Heart right ventricle (tissue), 16 donors: Measurements from ENCODE around the gene ASGR2. TPM values are rescaled to one million over a fixed set of nuclear protein-coding genes. Genes with fewer than 3 reads are reported as not detected.

ENCODE experiments used
- ATAC-seq, 8 donors: fragments of 200-7000 bp; cut with Tn5 transposase; one replicate each; pipeline ENCODE4 v1.9.1; 2020; ENCODE audit warnings: mild to moderate bottlenecking in 8 of 8, moderate library complexity in 8 of 8, moderate number of reproducible peaks in 1 of 8
- DNase-seq, 2 donors: peaks; one replicate each; pipeline ENCODE4 v3.0.0-alpha.2; 2020
- H3K27ac ChIP-seq, 10 donors: fragments of 200-600 bp; sonication (generic) in 2 of 10; one replicate each; pipeline versions ENCODE4 v1.5.0 to v1.8.0; 2020 to 2022; ENCODE audit warnings: mild to moderate bottlenecking in 3 of 10
- H3K27me3 ChIP-seq, 7 donors: fragments of 200-600 bp; one replicate each; pipeline ENCODE4 v1.8.0; 2021 to 2022; ENCODE audit warnings: mild to moderate bottlenecking in 2 of 7
- H3K36me3 ChIP-seq, 9 donors: fragments of 200-600 bp; sonication (generic) in 1 of 9; one replicate each; pipeline versions ENCODE4 v1.5.0 to v1.8.0; 2020 to 2022; ENCODE audit warnings: mild to moderate bottlenecking in 2 of 9
- H3K4me1 ChIP-seq, 9 donors: fragments of 200-600 bp; sonication (generic) in 1 of 9; one replicate each; pipeline versions ENCODE4 v1.5.0 to v1.8.0; 2020 to 2022; ENCODE audit warnings: mild to moderate bottlenecking in 4 of 9
- H3K4me3 ChIP-seq, 10 donors: fragments of 200-600 bp; sonication (generic) in 2 of 10; one replicate each; pipeline versions ENCODE4 v1.5.0 to v1.8.0; 2020 to 2022; ENCODE audit warnings: mild to moderate bottlenecking in 7 of 10, moderate library complexity in 2 of 10
- H3K9me3 ChIP-seq, 11 donors: fragments of 200-600 bp in 10 of 11; sonication (generic) in 2 of 11; one replicate each; pipeline versions ENCODE4 v1.5.0 to v1.8.0; 2013 to 2022; ENCODE audit warnings: mild to moderate bottlenecking in 2 of 11, control low read depth in 1 of 11, moderate library complexity in 1 of 11
- WGBS, 2 donors: extraction: QIAGEN DNeasy Blood & Tissue Kit; methylation state at CpG; one replicate each; pipeline ENCODE4 v1.1.7; 2013; ENCODE audit warnings: inconsistent platforms in 1 of 2; 5-methylcytosine and 5-hydroxymethylcytosine counted together
- intact Hi-C, 10 donors: fragments of 100-400 bp; cut with DNase I; formaldehyde crosslinking; loops; one replicate each; pipeline versions ENCODE4 v1.11.1 to v1.14.2; 2022
- polyA plus RNA-seq, 2 donors: library from polyadenylated mRNA; stranded (reverse); fragments of 200-250 nt; gene quantifications; one replicate each; pipeline ENCODE4 v1.2.3, GENCODE V29; 2013
- total RNA-seq, 10 donors: library from RNA; stranded (reverse); fragmentation: NEBNext Ultra II Directional in 3 of 10; extraction: Animal tissue kit (Norgen Biotek cat#: 25700) in 3 of 10; gene quantifications; one replicate each; pipeline versions ENCODE4 v1.2.1 to v1.2.4, GENCODE V29; 2021 to 2023
- TF ChIP-seq, protein P1 (sequence below), 9 donors: fragments of 200-600 bp; sonication (generic) in 2 of 9; IDR thresholded peaks; one replicate each; pipeline versions ENCODE4 v1.5.0 to v1.8.0; 2021 to 2022; ENCODE audit warnings: antibody characterized with exemption in 9 of 9, mild to moderate bottlenecking in 5 of 9, moderate library complexity in 1 of 9
- donor health status: Arrhythmogenic right ventricular cardiomyopathy.
- donor health status: ischemic (EF 13 %, LVEDD 7.1; RV severe dilation, severe dysfunction).
- donor health status: healthy with polysubstance abuse.
- donor health status: DM: no; HTN: yes; CAD: no.
- donor health status: DM: no; HTN: no; CAD: no.
- donor health status: ischemic (EF 25% LVEDD 6.9; RV normal size, moderate dysfunction).
- donor health status: ischemic (EF 25% LVEDD 5.7; RV mildly dilated, moderate dysfunction).
- donor health status: healthy.
- donor health status: DM: yes; HTN: yes; CAD: no.
- donor health status: Ischemic cardiomyopathy.
- donor health status: ischemic (EF 35%, LVEDD 5.7; RV mildly dilated, moderate dysfunction).
- donor health status: nonischemic (EF 11% LVEDD 7.7; RV severe dilation, severe dysfunction).
- donor health status: DM: yes; HTN: yes; CAD: no.
- donor health status: PGD.
- donor health status: ischemic (EF 29% LVEDD 5.4; RV normal size, mild dysfunction).
- donor health status: nonischemic (EF 23%, LVEDD 6.1; RV moderate dilation, normal function).

The ASGR2 gene
- total and polyA plus RNA-seq, 12 donors, result 0.16 to 0.54 (median 0.33) TPM; not detected in 6

GRCh38 chr17:7114875-7115614 is 423 bp upstream of the ASGR2 start:
- ATAC-seq, result peak in 7 of 8 donors; percentile 28 to 83 (median 71)
- H3K4me1 ChIP-seq, result peaks cover 0 to 31% (median 0%) of the 10 kb centered on the region in 9 donors
- intact Hi-C loops, result loop anchor here in 1 of 10 donors (5.0 kb wide), 1 partner anchor 58 kb away; no protein-coding TSS in a partner anchor
- WGBS, 2 donors, result 64 to 70% methylated on average over 18 to 19 of the region's 19 CpGs
- peak overlapping the region in 1 of 10 donors; percentile 83 for H3K27ac ChIP-seq
- no peak for DNase-seq
- no peaks in the 10 kb centered on the region for H3K36me3 ChIP-seq
- peaks cover 0 to 4% (median 0%) of the 10 kb centered on the region in 11 donors for H3K9me3 ChIP-seq
- peaks cover 0 to 34% (median 19%) of the 10 kb centered on the region in 7 donors for H3K27me3 ChIP-seq
- no peak overlapping the region for H3K4me3 ChIP-seq
- TF ChIP-seq, protein P1, sequence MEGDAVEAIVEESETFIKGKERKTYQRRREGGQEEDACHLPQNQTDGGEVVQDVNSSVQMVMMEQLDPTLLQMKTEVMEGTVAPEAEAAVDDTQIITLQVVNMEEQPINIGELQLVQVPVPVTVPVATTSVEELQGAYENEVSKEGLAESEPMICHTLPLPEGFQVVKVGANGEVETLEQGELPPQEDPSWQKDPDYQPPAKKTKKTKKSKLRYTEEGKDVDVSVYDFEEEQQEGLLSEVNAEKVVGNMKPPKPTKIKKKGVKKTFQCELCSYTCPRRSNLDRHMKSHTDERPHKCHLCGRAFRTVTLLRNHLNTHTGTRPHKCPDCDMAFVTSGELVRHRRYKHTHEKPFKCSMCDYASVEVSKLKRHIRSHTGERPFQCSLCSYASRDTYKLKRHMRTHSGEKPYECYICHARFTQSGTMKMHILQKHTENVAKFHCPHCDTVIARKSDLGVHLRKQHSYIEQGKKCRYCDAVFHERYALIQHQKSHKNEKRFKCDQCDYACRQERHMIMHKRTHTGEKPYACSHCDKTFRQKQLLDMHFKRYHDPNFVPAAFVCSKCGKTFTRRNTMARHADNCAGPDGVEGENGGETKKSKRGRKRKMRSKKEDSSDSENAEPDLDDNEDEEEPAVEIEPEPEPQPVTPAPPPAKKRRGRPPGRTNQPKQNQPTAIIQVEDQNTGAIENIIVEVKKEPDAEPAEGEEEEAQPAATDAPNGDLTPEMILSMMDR (IDR thresholded peaks at IDR 0.05), result no peak

DNA sequence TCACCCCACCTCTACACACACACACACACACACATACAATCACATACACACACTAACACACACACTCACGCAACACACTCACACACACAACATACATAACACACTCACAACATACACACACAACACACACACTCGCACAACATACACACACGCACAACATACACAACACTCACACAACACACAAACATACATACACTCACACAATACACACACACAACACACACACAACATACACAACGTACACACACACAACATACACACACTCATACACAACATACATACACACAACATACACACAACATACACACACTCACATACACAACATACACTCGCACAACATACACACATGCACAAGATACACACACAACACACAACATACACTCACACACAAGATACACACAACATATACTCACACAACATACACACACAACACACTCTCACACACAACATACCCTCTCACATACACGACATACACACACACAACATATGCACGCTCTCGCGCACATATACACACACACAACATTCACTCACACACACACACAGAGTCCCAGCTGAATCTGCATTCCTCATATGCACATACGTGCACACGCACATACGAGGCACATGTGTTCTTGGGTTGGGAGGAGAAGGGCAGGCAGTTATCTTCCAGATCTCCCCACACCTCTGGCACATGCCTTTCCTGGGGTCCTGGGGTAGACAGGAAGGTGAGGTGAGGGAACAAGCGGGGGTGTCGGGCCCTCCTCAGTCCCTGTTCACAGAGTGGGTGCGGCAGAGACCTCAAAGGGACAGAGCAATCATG is 1.1 kb downstream of the ASGR2 start:
- Histone ChIP-seq H3K4me3 (no peak overlapping the region), H3K36me3 (no peaks in the 10 kb centered on the region), H3K9me3 (peaks cover 0 to 4% (median 0%) of the 10 kb centered on the region in 11 donors), H3K27me3 (peaks cover 0 to 27% (median 11%) of the 10 kb centered on the region in 7 donors), H3K4me1 (peaks cover 0 to 16% (median 0%) of the 10 kb centered on the region in 9 donors), H3K27ac (no peak overlapping the region)
- peak in 1 of 8 donors; percentile 15 for ATAC-seq
- no peak for DNase-seq
- WGBS, 2 donors, result 88 to 89% methylated on average over 15 of the region's 15 CpGs
- TF ChIP-seq, protein P1 (IDR thresholded peaks at IDR 0.05), result no peak
- intact Hi-C loops, result no loop called here

DNA sequence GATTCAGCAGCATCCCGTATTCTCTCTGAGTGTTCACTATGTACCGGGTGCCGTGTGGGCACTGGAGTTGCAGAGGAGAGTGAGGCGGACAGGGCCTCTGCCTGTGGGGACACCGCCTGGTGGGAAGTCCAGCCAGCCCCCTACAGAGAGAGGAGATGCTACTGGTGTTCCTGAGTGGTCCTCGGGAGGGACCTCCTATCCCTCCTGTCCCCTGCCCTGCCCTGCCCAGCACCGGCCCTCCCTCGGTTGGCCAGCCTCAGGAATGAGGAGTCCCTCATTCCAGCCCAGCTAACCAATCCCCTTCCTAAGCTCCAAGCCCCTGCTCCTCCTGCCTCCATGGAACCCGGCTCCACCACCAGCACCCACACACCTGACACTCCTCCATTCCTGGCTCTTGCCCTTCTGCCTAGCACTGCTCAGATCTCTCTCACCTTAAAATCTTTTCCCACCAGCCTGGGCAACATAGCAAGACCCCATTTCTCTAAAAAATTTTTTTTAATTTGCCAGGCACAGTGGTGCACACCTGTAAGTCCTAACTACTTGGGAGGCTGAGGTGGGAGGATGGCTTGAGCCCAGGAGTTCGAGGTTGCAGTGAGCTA is 2.0 kb downstream of the ASGR2 start:
- H3K9me3 ChIP-seq, result peaks cover 0 to 4% (median 0%) of the 10 kb centered on the region in 11 donors
- H3K27ac ChIP-seq, result peak overlapping the region in 1 of 10 donors; percentile 24
- ATAC-seq (no peak), DNase-seq (no peak)
- H3K27me3 ChIP-seq, result peaks cover 0 to 32% (median 11%) of the 10 kb centered on the region in 7 donors
- intact Hi-C loops, result no loop called here
- TF ChIP-seq, protein P1 (IDR thresholded peaks at IDR 0.05), result no peak
- 64 to 67% methylated on average over 10 of the region's 10 CpGs for WGBS, 2 donors
- no peak overlapping the region for H3K4me3 ChIP-seq
- H3K4me1 ChIP-seq, result peaks cover 0 to 16% (median 0%) of the 10 kb centered on the region in 9 donors
- H3K36me3 ChIP-seq, result no peaks in the 10 kb centered on the region
